DMS153 treated with DMSO at 0.1 percent for 48 hours (cell line): ENCODE measurements around the gene AIF1L.

Experiments used
- DNase-seq: peaks from one replicate; lab custom pipeline; 2025; ENCODE audit not compliant: unreplicated experiment; lab: John Stamatoyannopoulos, UW

AIF1L gene

DNA sequence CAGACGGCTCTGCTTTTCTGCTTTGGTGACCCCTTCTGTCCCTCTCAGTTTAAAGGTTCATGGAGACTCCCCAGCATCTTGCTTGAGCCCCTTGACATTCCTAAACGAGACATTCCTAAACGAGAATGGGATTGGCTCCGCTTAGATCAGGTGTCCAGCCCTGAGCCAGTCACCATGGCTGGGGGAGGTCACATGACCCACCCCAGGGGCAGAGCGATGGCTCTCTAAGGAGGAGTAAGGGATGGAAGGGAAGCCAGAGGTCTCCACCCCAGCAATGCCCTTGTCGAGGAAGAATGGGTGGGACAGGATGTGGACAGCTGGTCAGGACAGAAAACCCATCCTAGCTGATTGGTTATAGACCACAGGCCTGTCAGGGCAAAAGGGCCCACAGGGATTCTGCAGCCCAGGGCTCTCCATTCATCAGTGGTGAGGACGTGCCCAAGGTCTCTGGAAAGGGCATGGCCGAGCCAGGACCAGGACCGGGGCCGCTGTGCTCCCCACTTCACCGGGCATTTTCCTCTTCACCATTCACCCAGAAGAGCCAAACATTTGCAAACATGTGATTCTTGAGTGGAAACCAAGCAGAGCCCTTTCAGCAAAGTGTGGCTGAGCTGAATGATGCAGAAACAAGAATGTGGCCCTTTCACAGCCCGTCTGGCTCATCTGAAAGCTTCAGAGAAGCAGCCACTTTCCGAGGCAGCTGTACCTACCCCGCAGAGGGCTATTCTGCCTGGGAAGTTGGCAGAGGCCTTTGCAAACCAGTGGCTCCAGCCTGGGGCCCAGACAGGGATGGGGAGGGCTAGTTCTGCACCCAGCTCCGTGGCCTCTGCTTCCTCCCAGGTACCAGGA, 19.8 kb upstream of the AIF1L start:
- no peak for DNase-seq

DNA sequence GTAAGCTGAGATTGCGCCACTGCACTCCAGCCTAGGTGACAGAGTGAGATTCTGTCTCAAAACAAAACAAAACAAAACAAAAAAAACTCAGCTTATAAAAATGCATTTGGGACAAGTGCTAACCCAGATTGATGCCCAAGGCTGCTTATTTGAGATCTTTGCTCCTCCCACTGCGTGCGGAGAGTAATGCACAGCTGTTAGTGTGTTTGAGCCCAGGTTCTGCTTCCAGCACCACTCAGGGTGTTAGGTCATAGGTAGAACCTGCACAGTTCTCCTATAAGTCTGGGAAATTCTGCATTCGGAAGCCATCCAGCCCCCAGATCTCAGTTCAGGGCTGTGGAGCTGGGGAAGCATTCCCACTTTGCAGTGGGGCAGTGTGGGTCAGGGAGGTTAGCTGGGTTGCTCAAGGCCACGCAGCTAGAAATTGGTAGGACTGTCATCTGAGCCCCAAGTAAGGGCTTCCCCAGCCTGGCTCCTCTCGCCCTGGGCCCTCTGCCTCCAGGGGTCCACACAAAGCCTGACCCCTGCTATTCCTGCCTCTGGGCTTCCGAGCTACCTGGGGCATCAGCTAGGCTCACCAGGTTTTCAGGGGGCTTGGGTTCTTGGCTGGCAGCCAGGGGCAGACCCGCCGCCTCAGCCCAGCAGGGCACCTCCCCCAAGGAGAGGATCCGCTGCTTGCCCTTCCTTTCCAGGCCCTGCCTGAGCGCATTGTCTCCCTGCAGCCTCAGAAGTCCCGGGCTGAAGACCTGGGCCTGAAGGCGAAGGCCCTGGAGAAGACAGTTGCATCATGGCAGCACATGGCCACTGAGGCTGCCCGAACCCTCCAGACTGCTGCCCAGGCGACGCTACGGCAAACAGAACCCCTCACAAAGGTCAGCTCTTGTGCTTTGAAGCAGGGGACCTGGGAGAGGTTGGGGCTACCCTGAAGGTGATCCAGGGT, 17.6 kb upstream of the AIF1L start:
- DNase-seq: no peak

DNA sequence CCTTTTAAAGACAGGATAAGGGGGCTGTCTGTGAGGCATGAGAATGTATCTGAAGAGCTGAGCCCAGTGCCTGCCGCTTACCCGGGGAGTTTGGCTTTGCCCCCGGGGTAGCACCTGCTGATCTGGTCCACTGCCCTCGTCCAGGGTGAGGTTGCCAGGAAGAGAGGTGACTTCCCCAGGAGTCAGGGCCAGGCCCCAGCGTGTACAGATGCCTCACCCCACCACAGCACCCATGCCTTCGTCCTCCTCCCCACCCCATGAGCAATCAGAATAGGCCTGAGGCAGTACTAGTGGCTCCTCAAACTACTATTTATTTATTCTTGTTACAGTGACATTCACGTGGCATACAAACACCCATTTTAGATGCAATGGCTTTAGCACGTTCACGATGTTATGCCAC, 15.7 kb upstream of the AIF1L start:
- no peak for DNase-seq

DNA sequence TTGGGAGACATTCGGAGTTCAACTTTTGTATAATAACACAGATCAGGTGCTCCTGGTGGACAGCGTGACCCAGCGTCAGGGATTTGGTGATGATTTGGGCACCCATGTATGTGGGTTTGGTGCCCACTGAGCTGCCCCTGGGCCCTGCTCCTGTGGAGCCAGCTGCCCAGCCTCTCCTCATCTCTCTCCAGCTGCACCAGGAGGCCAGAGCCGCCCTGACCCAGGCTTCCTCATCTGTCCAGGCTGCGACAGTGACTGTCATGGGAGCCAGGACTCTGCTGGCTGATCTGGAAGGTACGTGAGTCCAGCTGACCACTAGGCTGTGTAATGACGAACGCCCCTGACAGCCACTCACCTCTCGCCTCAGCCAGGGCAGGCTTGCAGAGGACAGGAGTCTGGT, 14.5 kb upstream of the AIF1L start:
- no peak for DNase-seq

DNA sequence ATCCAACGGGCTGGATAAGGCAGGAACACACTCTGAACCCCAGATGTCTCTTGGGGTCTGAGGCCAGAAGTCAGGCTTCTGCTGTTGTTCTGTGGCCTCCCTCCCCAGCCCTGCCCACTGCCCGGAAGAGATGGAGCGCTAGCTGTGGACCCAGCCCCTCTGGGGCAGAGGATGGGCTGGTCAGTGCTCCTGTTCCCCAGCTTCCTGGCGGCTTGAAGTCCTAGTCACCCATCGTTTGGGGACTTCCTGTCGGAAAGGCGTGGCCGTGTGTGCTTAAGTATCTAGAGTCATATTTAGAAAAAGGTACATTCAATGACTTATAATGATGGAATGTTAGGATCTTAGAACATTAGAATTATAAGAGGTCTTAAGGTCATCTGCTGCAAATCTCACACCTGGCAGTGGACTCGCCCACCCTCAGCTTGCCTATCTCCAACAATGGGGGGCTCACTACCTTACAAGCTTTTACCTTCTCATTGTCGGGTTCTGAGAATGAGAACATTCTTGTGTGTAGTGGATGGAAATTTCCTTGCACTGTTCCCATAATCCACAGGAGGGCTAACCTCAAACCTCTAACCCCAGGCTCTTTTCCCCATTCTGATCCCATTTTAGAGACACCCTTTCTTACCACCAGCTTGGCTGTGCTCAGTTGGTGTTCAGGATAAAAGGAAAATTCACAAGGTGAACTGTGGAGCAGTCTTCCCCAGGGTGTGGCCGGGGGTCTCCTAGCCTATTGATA, 13.4 kb upstream of the AIF1L start:
- DNase-seq: no peak

DNA sequence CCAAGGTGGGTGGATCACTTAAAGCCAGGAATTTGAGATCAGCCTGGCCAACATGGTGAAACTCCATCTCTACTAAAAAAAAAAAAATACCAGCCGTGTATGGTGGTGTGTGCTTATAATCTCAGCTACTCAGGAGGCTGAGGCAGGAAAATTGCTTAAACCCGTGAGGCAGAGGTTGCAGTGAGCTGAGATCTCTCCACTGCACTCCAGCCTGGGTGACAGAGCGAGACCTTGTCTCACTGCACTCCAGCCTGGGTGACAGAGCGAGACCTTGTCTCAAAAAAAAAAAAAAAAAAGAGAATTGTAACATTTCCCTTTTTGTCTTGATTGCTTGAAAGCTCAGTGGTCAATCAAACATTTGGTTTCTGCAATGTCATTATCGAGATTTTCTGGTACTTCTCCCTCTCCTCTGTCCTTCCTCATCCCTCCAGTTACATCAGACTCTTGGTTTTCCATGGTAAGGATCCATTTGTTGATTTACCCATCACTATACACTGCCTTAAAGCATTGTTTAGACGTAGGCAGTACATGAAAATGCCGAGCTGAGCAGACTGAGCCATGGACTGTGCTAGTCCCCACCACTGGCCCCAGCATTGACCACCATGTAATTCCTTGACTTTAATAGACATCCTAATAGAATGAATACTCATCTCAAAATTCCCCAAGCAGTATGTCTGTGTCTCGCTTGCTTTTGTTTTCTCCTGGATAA, 11.5 kb upstream of the AIF1L start:
- no peak for DNase-seq

DNA sequence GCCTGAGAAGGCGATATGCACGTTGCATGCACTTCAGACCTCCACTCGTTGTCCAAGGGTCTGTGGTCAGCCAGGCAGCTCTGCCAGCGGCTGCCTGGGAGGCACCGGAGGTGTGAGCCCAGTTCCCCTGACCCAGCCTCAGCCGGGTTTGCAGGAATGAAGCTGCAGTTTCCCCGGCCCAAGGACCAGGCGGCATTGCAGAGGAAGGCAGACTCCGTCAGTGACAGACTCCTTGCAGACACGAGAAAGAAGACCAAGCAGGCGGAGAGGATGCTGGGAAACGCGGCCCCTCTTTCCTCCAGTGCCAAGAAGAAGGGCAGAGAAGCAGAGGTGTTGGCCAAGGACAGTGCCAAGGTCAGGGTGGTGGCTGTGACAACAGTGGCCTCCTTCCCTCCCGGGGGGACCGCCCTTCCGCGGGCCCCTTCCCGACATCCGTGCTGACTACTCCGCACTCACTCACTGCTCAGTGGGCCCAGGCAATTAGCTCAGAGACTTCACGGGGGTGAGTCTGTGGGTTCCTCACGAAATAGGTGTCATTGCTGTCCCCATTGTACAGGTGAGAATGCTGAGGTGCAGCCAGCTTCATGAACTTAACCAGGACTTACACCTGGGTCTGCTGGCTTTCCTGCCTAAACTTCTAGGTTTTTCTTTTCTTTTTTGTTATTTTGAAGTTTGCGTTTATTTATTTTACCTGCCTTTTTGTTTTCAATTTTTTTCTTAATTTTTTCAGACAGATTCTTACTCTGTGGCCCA, 10.8 kb upstream of the AIF1L start:
- DNase-seq: no peak

DNA sequence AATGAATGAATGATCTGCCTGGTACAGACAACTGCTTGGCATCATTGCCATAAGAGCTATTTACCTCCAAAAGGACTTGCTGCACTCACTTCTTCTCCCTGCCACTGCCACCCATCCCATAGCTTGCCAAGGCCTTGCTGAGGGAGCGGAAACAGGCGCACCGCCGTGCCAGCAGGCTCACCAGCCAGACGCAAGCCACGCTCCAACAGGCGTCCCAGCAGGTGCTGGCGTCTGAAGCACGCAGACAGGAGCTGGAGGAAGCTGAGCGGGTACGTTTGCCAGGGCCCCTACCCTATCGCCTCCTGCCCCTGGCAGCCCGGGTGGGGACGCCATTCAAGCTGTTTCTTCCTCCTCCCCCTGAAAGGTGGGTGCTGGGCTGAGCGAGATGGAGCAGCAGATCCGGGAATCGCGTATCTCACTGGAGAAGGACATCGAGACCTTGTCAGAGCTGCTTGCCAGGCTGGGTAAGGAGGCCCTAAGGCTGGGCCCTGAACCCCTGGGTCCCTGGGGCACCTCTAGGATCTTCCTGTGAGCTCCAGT, 8.9 kb upstream of the AIF1L start:
- no peak for DNase-seq

DNA sequence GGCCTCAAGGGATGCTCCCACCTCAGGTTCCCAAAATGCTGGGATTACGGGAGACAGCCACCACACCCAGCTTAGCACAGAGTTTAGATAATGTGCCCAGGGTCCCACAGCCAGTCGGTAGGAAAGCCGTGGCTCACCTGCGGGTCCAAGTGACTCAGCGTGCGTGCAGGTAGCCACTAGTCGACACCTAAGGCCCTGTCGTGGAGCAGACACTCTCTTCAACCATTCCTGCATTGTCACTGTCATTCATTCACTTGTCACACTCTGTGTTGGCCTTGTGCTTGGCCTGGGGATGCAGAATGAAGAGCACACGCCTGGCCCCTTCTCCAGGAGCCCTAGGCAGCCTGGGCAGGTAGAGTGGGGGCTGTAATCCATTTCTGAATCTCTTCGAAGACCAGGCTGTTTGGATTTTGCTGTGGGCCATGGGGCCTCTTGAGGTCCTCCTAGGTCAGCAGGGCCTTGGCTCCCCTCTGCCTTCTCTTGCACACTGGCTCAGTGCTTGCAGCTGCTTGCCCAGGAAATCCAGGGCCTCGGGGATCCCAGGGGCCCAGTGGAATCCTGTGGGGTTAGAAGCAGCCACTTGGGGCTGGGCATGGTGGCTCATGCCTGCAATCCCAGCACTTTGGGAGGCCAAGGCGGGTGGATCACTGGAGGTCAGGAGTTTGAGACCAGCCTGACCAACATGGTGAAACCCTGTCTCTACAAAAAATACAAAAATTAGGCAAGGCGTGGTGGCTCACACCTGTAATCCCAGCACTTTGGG, 6.1 kb upstream of the AIF1L start:
- DNase-seq: no peak

DNA sequence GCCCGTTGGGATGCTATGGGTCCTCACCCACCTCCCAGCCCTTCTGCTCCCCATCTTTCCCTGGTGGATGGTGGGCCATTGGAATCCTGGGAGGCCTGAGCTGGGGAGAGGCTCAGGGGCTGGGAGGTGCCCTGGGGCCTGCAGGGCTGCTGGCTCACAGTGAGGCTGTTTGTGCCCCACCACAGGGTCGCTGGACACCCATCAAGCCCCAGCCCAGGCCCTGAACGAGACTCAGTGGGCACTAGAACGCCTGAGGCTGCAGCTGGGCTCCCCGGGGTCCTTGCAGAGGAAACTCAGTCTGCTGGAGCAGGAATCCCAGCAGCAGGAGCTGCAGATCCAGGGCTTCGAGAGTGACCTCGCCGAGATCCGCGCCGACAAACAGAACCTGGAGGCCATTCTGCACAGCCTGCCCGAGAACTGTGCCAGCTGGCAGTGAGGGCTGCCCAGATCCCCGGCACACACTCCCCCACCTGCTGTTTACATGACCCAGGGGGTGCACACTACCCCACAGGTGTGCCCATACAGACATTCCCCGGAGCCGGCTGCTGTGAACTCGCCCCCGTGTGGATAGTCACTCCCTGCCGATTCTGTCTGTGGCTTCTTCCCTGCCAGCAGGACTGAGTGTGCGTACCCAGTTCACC, 4.9 kb upstream of the AIF1L start:
- no peak for DNase-seq

DNA sequence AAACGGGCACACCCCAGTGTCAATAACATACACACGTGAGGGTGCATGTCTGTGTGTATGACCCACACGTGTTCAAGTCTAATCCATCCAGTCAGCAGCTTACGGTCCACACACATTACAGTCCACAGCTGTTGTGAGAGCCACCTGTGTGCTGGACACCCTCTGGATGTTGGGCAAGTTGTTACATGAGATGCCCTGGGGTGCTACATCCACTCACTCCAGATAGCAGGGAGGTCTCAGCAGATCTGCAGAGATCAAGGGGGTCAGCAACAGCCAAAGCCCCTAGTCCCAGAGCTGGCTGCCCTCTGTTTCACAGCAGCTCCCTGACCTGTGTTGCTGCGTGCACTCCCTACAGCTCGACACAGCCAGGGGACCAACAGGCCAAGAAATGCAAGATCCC, 4.3 kb upstream of the AIF1L start:
- DNase-seq: no peak

DNA sequence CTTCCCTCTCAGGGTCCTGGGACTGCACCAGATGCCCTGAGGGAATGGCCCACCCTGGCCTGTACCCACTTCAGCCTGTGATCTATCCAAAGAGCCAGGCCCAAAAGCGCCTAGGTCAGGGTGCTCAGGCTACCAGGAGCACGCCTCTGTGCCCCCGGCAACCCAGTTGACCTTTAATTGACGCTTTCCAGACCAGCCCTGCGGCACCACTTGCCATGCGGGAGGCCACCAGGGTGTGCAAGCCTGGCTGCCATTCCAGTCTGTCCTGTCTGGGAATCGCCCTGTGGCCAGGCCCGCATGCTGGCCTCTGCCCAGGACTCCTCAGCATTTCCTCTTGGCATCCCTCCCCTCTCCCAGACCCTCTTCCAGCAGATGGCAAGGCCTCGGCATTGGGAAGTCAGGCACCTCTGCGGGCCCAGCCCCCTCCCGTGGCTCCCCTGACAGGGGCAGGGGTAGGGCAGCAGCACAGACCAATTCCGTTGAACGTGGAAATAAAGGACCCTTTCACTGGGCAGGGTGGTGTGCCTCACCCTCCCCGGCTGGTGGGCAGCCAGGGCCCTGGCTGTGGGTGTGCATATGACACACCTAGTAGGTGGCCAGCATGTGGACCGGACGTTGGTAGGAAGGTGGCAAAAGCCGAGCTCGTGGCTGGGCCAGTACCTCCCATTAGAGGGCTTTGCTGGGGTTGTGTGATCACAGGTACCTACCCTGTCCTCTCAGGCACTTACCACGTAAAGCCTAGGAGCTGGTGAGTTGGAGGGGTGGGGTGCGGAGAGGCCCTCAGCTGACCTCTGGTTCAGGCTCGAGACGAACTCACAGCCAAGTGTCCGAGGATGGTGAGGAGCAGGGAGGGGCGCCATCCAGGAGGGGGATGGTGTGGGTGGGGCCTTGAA, 3.5 kb upstream of the AIF1L start:
- no peak for DNase-seq

DNA sequence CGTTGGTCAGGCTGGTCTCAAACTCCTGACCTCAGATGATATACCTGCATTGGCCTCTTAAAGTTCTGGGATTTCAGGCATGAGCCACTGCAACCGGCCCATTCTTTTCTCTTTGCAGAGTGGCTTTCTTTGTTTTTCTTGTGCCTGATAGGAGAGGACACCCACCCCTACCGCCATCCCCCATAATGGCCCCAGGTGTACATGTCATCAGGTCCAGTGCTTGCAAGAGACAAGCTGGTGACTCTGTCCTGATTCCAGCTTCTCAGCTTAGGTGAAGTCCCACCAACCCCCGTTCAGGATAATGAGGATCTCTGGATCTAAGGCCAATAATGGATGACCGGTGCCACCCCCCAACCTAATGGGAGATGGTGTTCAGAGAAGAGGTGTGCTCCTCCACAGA, 2.3 kb upstream of the AIF1L start:
- DNase-seq: no peak

DNA sequence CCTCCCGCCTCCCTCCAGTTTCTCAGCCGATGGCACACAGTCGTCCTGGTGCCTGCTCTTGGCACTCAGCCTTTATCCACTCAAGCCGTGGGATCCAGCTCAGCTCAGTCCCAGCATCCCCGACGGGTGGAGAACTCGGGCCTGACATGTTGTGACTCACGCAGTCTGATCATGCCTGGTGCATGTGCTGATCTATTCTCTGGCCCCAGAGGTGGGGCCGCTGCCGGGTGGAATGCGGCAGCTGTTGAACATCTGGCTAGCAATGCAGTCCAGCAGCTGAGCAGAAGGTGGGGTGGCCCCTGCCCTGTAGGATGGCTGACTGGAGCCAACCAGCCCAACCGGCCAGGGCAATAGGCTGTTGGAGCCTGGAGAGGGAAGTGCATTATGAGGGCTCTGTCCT, 1.7 kb upstream of the AIF1L start:
- DNase-seq: no peak

DNA sequence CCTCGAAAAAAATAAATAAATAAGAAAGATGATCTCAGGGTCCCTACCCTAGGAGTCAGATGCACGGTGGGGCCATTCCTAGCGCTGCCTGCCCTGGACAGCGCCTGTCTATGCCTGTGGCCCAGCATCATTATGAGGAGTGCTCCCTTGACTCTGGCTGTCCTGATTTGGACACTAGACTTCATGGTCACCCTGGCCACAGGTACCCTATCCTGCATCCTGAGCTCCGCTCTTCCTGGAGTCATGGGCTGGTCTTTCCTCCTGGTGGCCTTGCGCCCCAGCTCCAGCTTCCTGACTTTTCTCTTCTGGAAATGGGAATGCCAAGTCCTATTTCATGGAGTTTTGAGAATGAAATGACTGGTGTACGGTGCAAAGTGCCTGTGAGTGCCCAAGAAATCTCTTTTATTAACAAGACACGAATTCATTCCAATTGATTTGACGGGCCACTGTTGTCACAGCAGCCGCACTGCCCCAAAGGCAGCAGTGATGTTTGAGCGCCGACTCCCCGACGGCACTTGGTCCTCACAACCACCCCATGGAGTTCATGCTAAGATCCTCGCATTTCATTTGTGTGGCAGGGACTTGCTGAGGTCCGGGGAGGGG, 564 bp upstream of the AIF1L start:
- no peak for DNase-seq

DNA sequence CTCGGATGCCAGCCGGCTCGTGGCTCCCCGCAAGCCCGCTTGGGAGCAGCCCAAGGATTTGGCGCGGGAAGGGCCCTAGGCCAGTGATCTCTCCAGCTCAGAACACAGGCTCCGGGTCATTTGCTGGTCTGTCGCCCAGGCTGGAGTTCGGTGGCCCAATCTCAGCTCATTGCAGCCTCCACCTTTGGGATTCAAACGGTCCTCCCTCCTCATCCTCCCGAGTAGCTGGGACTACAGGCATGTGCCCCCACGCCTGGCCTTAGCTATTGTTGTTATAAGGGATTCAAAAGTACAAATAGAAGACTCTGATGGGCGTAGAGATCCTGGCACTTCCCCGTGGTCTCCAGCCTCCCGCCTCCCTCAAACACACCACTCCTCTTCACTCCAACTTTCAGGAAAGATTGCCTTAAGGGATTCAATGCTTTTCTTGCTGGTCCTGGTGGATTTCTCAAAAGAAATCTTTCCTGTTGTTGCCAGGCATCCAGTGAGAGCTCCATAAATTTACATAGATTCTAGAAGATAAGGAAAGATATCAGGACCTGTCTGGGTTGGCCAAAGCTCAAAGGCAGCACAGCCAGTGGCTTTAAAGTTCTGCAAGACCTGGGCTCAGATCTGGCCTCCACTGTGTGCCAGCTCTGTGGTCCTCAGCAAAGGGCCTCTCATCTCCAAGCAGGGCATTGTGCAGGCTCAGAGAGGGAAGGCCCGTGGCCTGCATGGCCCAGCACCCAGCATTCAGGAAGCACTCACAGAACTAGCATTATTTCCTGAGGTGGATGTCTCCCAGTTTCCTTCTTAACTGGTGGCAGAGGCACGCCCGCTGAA, 1.0 kb downstream of the AIF1L start:
- no peak for DNase-seq

DNA sequence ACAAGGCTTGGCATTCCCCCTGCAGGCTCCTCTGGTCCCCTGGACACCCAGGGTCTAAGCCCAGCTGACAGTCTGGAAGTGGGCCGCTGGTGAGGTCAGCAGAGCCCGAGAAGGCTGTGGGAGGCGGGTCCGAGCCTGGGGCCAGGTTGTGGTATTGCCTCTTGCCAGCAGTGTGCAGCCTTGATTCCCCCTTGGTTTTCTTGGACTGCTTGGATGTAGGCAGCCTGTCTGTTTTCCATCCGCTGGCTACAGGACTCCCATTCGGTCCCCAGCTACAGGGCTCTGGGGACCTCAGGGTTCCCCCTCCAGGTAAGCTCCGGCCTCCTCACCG, 1.6 kb downstream of the AIF1L start:
- no peak for DNase-seq
